NCI-H146 (cell line): ENCODE results near the gene PDAP1.
"Not testable (repeated sequence)": the region's sequence is repeated elsewhere in the genome, so short reads cannot be mapped to it uniquely, and the experiment has no call there.

ENCODE experiments used
- DNase-seq: peaks from one replicate; lab custom pipeline; 2025; lab: John Stamatoyannopoulos, UW

The PDAP1 gene

GRCh38 chr7:99379043-99379577, 29.3 kb downstream of the PDAP1 start:
- DNase-seq = no peak

GRCh38 chr7:99375070-99375807, 33.2 kb downstream of the PDAP1 start:
- DNase-seq = peak; percentile 62

DNA sequence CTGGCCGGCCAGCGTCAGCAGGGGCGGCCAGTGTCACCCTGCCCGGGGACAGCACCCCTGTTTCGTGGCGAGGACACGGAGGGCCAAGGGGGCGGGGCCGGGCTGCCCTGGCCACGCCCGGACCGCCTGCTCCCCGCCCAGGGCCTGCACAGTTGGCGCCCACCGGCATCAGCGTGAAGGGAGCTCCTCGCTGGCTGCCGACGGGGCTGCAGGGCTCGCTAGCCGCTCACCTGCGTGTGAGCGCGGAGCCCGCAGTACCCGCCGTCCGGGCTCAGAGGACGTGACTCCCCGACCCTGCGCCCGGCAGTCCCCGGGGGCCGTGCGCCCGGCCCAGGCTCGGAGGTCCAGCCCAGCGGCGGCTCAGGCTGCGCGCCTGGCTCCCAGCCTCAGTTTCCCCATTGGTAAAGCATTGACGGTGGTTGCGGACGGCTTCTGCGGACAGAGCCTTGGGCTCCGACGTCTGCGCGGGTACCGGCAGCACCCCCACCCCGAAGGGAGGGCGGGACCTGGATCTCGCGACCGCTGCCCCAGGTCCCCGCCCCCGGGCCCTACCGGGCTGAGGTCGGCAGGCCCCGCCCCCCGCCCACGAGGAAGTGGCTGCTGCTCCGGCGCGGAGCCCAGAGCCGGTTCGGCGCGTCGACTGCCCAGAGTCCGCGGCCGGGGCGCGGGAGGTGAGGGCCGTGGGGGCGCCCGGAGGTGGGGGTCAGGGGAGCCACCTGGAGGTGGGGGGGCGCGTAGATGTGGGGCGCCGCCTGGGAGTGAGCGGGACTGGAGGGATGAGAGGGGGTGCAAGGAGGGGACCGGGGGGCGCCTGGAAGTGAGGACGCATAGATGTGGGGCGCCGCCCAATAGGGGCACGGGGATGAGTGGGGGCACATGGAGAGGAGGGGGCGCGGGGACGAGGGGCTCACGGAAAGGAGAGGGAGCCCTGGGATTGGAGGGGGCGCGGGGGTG, 34.0 kb downstream of the PDAP1 start, which contains the start of gene ARPC1B:
Gene ARPC1B (plus strand): TSS at position 620 of the 954 bp plus-strand sequence. CDS start 10,985 bp downstream, outside the sequence.
- DNase-seq = peak; percentile 79

DNA sequence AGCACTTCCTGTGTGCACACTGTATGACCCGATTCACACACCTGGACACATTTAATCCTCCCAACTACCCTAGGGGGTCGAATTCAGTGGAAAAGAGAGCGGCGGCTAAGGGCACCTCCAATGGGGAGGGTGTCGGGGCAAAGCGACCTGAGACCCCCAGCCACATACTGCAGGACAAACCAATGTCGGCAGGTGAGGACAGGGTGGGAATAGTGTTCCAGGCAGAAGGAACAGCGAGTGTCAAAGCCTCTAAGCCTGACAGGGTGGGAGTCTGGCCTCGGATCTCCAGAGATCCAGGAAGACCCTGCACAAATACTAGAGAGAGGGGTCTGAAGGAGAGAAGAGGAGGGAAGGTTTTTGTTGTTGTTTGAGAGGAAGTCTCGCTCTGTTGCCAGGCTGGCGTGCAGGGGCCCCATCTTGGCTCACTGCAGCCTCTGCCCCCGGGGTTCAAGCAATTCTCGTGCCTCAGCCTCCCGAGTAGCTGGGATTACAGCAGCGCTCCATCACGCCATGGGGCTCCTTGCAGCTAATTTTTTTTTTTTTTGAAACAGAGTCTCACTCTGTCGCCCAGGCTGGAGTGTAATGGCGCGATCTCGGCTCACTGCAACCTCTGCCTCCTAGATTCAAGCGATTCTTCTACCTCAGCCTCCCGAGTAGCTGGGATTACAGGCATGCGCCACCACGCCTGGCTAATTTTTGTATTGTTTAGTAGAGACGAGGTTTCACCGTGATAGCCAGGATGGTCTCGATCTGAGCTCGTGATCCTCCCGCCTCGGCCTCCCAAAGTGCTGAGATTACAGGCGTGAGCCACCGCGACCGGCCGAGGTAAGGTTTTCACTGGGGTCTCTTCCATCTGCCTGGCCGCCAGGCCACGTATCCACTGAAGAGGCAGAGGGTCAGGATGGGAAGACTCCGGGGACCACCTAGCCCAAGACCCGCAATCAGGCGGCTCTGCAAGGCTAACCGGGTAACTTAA, 35.0 kb downstream of the PDAP1 start:
- DNase-seq = no peak

GRCh38 chr7:99372275-99373090, 35.9 kb downstream of the PDAP1 start:
- no peak for DNase-seq

- no peak for DNase-seq
Measured at GRCh38 chr7:99371376-99371920, 36.9 kb downstream of the PDAP1 start.

DNA sequence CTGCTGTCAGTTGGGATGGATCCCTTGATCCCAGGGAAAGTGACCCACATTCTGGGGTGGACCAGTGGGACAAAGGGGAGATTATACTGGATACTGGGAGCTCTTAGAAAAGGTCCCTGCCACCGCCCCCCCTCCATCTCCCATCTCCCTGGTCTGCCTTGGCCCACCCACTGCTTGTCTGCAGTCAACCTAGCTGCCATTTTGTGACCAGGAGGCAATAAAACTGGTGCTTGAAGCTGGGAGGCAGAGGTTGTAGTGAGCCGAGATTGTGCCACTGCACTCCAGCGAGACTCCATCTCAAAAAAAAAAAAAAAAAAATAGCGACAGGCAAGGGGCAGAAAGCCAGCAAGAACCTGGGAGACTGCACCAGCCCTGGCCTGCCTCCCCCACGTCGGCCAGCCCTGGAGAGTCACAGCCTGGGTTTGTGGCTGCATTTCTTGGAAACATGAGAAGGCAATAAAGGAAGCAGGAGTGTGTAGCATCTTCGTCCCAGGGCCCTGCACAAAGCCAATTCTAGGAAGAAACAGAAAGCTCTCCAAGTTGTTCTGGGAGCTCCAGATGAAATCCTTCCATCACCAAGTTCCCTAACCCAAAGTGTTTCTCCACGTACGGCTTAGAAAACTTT, 38.5 kb downstream of the PDAP1 start:
- DNase-seq = no peak

- no peak for DNase-seq
Measured at GRCh38 chr7:99368750-99369389, 39.5 kb downstream of the PDAP1 start.

- DNase-seq = no peak
Measured at GRCh38 chr7:99366646-99367045, 41.8 kb downstream of the PDAP1 start.

DNA sequence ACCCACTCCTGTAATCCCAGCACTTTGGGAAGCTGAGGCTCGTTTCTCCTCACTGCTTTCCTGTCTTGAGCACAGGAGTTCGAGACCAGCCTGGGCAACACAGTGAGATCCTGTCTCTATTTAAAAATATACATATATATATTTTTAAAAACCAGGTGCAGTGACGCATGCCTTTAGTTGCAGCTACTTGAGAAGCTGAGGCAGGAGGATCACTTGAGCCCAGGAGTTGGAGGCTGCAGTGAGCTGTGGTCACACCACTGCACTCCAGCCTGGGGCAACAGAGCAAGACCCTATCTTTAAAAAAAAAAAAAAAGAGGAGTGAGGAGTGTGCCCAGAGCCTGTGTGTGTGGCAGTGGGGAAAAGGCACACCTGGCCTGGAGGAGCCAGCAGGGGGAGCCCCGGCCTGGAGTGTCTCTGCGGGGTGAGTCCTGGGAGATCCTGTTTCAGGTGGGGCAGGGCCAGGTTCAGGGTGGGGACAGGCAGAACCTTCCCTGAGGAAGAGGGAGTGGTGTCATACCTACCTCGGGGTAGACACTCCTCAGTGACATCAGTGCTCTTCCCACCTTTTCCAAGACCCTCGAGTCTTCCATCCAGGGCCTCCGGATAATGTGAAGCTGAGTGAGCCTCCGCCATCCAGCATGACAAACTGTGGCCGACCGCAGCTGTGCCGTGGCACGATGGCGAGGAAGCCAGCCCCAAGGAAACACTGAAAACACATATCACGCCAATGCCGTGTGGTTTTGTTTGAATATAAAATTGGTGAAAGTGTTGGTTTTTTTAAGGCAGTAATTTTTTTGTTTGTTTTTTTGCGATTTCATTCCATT, 42.9 kb downstream of the PDAP1 start:
- no peak for DNase-seq

- no peak for DNase-seq
Measured at GRCh38 chr7:99363286-99363685, 45.1 kb downstream of the PDAP1 start.

DNA sequence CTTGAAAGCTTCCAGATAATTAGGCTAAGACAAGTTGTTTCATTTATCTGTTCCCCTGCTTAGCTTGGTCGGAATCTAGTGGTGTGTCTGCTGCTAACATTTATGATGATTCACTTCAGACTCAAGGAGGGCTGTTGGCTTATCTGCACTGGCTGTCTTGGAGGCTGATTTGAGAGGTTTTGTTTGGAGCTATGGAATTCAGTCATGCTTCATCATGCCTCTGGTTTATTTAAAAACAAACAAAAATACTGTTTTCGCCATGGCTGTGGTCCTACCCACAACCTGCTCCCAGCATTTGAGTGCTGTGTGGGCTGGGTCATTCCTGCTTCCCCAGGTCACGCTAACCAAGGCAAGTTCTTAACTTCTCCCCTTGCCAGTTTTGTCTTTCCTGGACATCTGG, 45.6 kb downstream of the PDAP1 start:
- DNase-seq = no peak

- DNase-seq = no peak
Measured at GRCh38 chr7:99359465-99360154, 48.8 kb downstream of the PDAP1 start.

DNA sequence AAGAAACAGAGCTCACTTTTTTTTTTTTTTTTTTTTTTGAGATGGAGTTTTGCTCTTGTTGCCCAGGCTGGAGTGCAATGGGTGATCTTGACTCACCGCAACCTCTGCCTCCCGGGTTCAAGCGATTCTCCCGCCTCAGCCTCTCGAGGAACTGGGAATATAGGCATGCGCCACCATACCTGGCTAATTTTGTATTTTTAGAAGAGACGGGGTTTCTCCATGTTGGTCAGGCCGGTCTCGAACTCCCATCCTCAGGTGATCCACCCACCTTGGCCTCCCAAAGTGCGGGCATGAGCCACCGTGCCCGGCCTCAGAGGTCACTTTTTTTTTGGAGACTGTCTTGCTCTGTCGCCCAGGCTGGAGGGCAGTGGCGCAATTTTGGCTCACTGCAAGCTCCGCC, 49.9 kb downstream of the PDAP1 start:
- not testable (repeated sequence) for DNase-seq

- DNase-seq = no peak
Measured at GRCh38 chr7:99357701-99358490, 50.5 kb downstream of the PDAP1 start.

DNA sequence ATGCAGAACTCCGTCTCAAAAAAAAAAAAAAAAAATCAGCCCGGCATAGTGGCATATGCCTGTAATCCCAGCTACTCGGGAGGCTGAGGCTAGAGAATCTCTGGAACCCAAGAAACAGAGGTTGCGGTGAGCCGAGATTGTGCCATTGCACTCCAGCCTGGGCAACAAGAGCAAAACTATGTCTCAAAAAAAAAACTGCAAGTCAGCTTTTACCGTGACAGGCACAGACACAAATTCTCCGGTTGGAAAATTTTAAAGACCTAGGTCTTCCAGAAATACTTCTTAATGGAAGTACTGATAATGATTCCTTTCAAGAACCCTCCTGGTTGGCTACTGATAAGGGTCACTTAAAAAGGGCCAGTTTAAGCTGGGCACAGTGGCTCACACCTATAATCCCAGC, 53.3 kb downstream of the PDAP1 start:
- no peak for DNase-seq

DNA sequence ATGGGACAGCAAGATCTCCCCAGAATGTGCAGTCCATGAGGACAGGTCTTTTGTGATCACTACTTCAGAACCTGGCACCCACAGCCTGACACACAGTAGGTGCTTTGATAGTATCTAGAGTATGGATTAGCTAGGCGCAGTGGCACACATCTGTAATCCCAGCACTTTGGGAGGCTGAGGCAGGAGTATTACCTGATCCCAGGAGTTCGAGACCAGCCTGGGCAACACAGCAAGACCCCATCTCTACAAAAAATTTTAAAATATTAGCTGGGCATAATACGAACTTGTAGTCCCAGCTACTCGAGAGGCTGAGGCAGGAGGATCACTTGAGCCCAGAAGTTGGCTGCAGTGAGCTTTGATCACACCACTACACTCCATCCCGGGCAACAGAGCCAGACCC, 56.1 kb downstream of the PDAP1 start:
- no peak for DNase-seq
